Parathyroid adenoma (tissue), 2 donors: ENCODE data around the gene HLF.

Experiments
- H2AFZ ChIP-seq: fragments of 300-600 bp; sonication (generic); one replicate; pipeline ENCODE4 v1.7.0; 2017; ENCODE audit warnings: antibody characterized with exemption, mild to moderate bottlenecking
- H3K27ac ChIP-seq: fragments of 300-600 bp; sonication (generic); one replicate; pipeline ENCODE4 v1.7.0; 2017
- H3K27me3 ChIP-seq: fragments of 300-600 bp; sonication (generic); one replicate; pipeline ENCODE4 v1.7.0; 2017; ENCODE audit warnings: low read length; ENCODE audit not compliant: control insufficient read depth, insufficient read depth
- H3K36me3 ChIP-seq: fragments of 300-600 bp; sonication (generic); one replicate; pipeline ENCODE4 v1.7.0; 2017; ENCODE audit warnings: low read length; ENCODE audit not compliant: control insufficient read depth, insufficient read depth
- H3K4me1 ChIP-seq: fragments of 300-600 bp; sonication (generic); one replicate; pipeline ENCODE4 v1.7.0; 2017; ENCODE audit warnings: control low read depth
- H3K4me2 ChIP-seq: fragments of 300-600 bp; sonication (generic); one replicate; pipeline ENCODE4 v1.7.0; 2017; ENCODE audit warnings: low read length
- H3K4me3 ChIP-seq: fragments of 300-600 bp; sonication (generic); one replicate; pipeline ENCODE4 v1.7.0; 2017; ENCODE audit warnings: low read depth, low read length
- H3K79me2 ChIP-seq: fragments of 300-600 bp; sonication (generic); one replicate; pipeline ENCODE4 v1.7.0; 2017; ENCODE audit warnings: control low read depth
- H3K9ac ChIP-seq: fragments of 300-600 bp; sonication (generic); one replicate; pipeline ENCODE4 v1.7.0; 2017; ENCODE audit warnings: mild to moderate bottlenecking
- H3K9me3 ChIP-seq: fragments of 300-600 bp; sonication (generic); one replicate; pipeline ENCODE4 v1.7.0; 2017; ENCODE audit warnings: low read length; ENCODE audit not compliant: control insufficient read depth
- CTCF ChIP-seq: fragments of 300-600 bp; sonication (generic); IDR thresholded peaks from one replicate; pipeline ENCODE4 v1.7.0; 2017; ENCODE audit warnings: antibody characterized with exemption, mild to moderate bottlenecking
- donor health status: primary hyperparathyroidism.

HLF gene

GRCh38 chr17:55322453-55322985 lies 57.8 kb downstream of the HLF start:
- Histone ChIP-seq H3K9me3 (no peaks in the 10 kb centered on the region), H3K4me2 (no peak overlapping the region), H2AFZ (no peak overlapping the region), H3K27ac (no peak overlapping the region), H3K36me3 (no peaks in the 10 kb centered on the region), H3K27me3 (no peaks in the 10 kb centered on the region), H3K4me3 (no peak overlapping the region), H3K4me1 (peaks cover 3% of the 10 kb centered on the region), H3K9ac (no peak overlapping the region), H3K79me2 (no peaks in the 10 kb centered on the region)
- TF ChIP-seq CTCF = no peak

- Histone ChIP-seq H3K27me3 (no peaks in the 10 kb centered on the region), H3K79me2 (no peaks in the 10 kb centered on the region), H3K4me2 (no peak overlapping the region), H3K27ac (no peak overlapping the region), H3K4me3 (no peak overlapping the region), H3K9ac (no peak overlapping the region), H3K9me3 (no peaks in the 10 kb centered on the region), H3K4me1 (peaks cover 3% of the 10 kb centered on the region), H2AFZ (no peak overlapping the region), H3K36me3 (no peaks in the 10 kb centered on the region)
- TF ChIP-seq CTCF = no peak
Measured at GRCh38 chr17:55323518-55324295, 58.9 kb downstream of the HLF start.

GRCh38 chr17:55324296-55324978 lies 59.7 kb downstream of the HLF start:
- Histone ChIP-seq H3K9me3 (no peaks in the 10 kb centered on the region), H3K4me1 (peaks cover 3% of the 10 kb centered on the region), H3K4me2 (no peak overlapping the region), H3K9ac (no peak overlapping the region), H3K79me2 (no peaks in the 10 kb centered on the region), H3K27ac (no peak overlapping the region), H3K4me3 (no peak overlapping the region), H3K36me3 (no peaks in the 10 kb centered on the region), H2AFZ (no peak overlapping the region), H3K27me3 (no peaks in the 10 kb centered on the region)
- TF ChIP-seq CTCF = peak; percentile 16

- no peak for TF ChIP-seq CTCF
- H3K27ac ChIP-seq = no peak overlapping the region
- no peak overlapping the region for H3K4me3 ChIP-seq
- no peak overlapping the region for H2AFZ ChIP-seq
- H3K79me2 ChIP-seq = no peaks in the 10 kb centered on the region
- H3K4me2 ChIP-seq = no peak overlapping the region
- no peaks in the 10 kb centered on the region for H3K9me3 ChIP-seq
- no peaks in the 10 kb centered on the region for H3K27me3 ChIP-seq
- H3K9ac ChIP-seq = no peak overlapping the region
- no peaks in the 10 kb centered on the region for H3K36me3 ChIP-seq
- peaks cover 3% of the 10 kb centered on the region for H3K4me1 ChIP-seq
Measured at GRCh38 chr17:55325406-55325805, 60.6 kb downstream of the HLF start.
